Activated T-helper 2 cell treated with anti-CD3 and anti-CD28 coated beads, Interferon-gamma antibody, Interleukin-2, Interleukin-4, amounts not matched to agents 10 μg/mL and 5 μg/mL and 100 μg/mL, durations not matched to agents 14 hours and 24 hours and 36 hours (primary cell): Measurements from ENCODE around the gene DCDC2B. TPM values are rescaled to one million over a fixed set of nuclear protein-coding genes. Genes with fewer than 3 reads are reported as not detected.

Experiments used
- DNase-seq: peaks from one replicate; pipeline ENCODE4 v3.0.0; 2021; ENCODE audit warnings: low spot score
- H3K27ac Mint-ChIP-seq: one replicate; pipeline ENCODE4 v1.8.0; 2021; ENCODE audit warnings: mixed read lengths
- H3K27me3 Mint-ChIP-seq: one replicate; pipeline ENCODE4 v1.8.0; 2021; ENCODE audit warnings: low read depth, mixed read lengths
- H3K36me3 Mint-ChIP-seq: one replicate; pipeline ENCODE4 v1.8.0; 2021; ENCODE audit warnings: low read depth, mixed read lengths
- H3K4me1 Mint-ChIP-seq: one replicate; pipeline ENCODE4 v1.8.0; 2021; ENCODE audit warnings: low read depth, mixed read lengths
- H3K4me3 Mint-ChIP-seq: one replicate; pipeline ENCODE4 v1.8.0; 2021; ENCODE audit warnings: low read depth, mild to moderate bottlenecking, moderate library complexity, mixed read lengths
- H3K9me3 Mint-ChIP-seq: one replicate; pipeline ENCODE4 v1.8.0; 2021; ENCODE audit warnings: mixed read lengths
- intact Hi-C: fragments of 100-400 bp; cut with micrococcal nuclease; formaldehyde crosslinking; loops from one replicate; pipeline ENCODE4 v1.15.1; 2023
- total RNA-seq: library from RNA; stranded (reverse); gene quantifications from 2 replicates; pipeline ENCODE4 v1.2.3, GENCODE V29; 2022

DCDC2B gene
- total RNA-seq, 1 donor from 2014 or later = not detected

DNA sequence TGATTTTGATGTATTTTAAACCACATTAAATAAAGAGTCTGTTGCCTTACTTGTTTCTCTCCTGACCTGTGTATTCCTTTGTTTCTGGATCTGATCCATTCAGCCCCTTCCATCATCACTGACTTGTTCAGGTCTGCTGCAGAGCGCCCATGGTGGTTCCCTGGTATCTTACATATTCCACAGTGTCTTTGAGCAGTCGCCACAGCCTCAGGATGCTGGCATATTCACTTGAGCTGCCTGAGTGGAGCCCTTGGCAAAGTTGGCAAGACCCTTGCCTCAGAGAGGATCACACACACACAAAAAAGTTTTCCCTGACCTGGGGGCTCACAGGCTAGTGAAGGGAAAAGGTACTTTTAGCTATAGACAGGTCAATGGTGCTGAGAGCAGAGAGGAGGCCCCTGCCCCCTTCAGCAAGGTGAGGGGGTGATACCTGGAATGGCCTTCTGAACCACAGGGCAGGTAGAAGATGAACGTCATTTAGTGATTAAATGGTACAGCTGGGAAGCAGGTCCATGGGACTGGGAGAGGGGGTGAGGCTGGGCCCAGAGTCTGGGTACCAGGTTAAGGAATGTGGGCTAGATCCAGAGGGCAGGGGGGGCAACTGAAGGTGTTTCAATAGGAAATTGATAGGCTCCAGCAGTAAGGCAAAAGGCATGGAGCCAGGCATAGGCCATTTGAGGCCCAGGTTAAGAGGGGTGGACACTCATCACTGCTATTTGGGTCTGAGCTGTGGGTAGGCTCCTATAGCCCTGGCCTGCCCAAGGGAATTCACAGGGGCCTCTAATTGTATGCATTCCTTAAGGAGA is 10.4 kb upstream of the DCDC2B start:
- Mint-ChIP-seq H3K36me3 (peaks cover 61% of the 10 kb centered on the region), H3K4me1 (peaks cover 71% of the 10 kb centered on the region), H3K27me3 (no peaks in the 10 kb centered on the region), H3K9me3 (no peaks in the 10 kb centered on the region), H3K27ac (peak overlapping the region; percentile 24), H3K4me3 (peak overlapping the region; percentile 15)
- intact Hi-C loops = no loop called here
- DNase-seq = no peak

GRCh38 chr1:32199043-32199716 is 9.7 kb upstream of the DCDC2B start:
- intact Hi-C loops = no loop called here
- peaks cover 69% of the 10 kb centered on the region for H3K4me1 Mint-ChIP-seq
- peak overlapping the region; percentile 23 for H3K4me3 Mint-ChIP-seq

DNA sequence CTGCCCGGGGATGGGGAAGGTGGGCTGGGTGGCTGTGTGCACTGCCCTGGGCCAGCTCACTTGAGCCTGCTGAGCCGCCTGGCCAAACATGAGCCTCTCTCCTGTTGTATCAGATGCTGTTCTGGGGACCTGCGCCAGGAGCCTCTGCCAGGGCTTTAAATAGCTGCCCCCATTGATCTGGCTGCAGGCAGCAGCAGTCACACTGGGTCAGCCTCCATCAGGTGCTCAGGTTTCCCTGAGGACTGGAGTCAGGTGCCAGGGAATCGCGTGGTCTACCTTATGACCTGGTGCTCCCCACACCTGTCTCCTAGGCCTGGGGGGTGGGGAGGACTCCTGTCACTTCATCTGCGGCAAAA is 9.2 kb upstream of the DCDC2B start:
- Mint-ChIP-seq H3K36me3 (peaks cover 60% of the 10 kb centered on the region), H3K9me3 (no peaks in the 10 kb centered on the region), H3K27me3 (no peaks in the 10 kb centered on the region), H3K4me3 (peak overlapping the region; percentile 80), H3K27ac (peak overlapping the region; percentile 90), H3K4me1 (peaks cover 64% of the 10 kb centered on the region)
- DNase-seq = no peak
- intact Hi-C loops = loop anchor here (1.0 to 10.0 kb wide), 4 partner anchors 19 to 615 kb away; partner anchors contain the start of genes BSDC1, LCK, S100PBP and YARS1

More at GRCh38 chr1:32199043-32199716, 9.7 kb upstream of the DCDC2B start:
- DNase-seq = no peak
- H3K27me3 Mint-ChIP-seq = no peaks in the 10 kb centered on the region
- H3K9me3 Mint-ChIP-seq = no peaks in the 10 kb centered on the region
- H3K36me3 Mint-ChIP-seq = peaks cover 60% of the 10 kb centered on the region
- peak overlapping the region; percentile 24 for H3K27ac Mint-ChIP-seq

DNA sequence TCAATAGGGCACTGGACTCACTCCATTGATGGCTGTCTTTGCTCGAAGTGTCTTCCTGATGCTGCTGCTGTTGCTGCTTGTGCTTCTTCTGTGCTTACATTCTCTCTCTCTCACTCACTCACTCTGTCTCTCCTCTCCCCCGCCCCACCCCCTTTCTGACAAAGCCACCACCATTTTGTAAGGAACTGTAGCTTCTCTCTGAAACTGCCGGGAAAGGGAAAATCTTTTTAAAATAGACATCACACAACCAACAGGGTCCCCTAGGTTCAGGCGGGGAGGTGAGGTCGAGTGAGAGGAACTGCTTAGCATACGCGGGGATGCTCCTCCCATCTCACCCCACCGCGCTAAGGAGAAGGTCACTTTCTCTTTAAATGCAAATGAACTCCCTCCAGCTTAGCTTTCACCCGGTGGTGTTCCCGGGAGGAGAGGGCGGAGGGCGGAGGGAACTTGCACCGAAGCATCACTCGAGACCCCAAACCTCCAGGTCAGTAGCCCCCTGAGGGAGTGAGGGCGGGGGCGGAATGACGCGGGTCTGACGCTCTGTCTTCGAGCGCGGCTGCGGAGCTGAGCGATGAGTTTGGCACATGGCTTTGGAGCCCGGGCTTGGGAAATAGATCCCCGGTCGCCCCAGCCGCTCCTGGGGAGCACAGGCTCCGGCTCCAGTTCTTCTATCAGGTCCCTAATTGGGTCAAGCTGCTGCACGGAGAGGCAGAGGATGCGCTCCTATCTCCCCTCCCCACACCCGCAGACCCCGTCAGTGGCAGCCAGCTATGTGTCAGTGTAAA is 8.5 kb upstream of the DCDC2B start, which contains the start of gene CCDC28B:
Gene CCDC28B, plus strand, starts transcription at position 370 of the 785 bp plus-strand sequence. CDS start 1,341 bp downstream, outside the sequence.
- Mint-ChIP-seq H3K4me3 (peak within 1 kb of the TSS; percentile 80), H3K27me3 (no peaks in the 10 kb centered on the region), H3K27ac (peak within 1 kb of the TSS; percentile 93), H3K4me1 (peaks cover 57% of the 10 kb centered on the region), H3K36me3 (peaks cover 56% of the 10 kb centered on the region), H3K9me3 (no peaks in the 10 kb centered on the region)
- intact Hi-C loops = loop anchor here (1.0 to 10.0 kb wide), 4 partner anchors 20 to 614 kb away; partner anchors contain the start of genes BSDC1, LCK, S100PBP and YARS1
- peak; percentile 49 for DNase-seq

GRCh38 chr1:32201011-32201855 is 7.7 kb upstream of the DCDC2B start:
- intact Hi-C loops = loop anchor here (5.0 to 10.0 kb wide), 3 partner anchors 51 to 614 kb away; partner anchors contain the start of genes BSDC1, LCK, S100PBP and YARS1
- Mint-ChIP-seq H3K4me3 (peak overlapping the region; percentile 80), H3K36me3 (peaks cover 50% of the 10 kb centered on the region), H3K27me3 (no peaks in the 10 kb centered on the region), H3K9me3 (no peaks in the 10 kb centered on the region), H3K4me1 (peaks cover 53% of the 10 kb centered on the region), H3K27ac (peak overlapping the region; percentile 93)
- peak; percentile 76 for DNase-seq

DNA sequence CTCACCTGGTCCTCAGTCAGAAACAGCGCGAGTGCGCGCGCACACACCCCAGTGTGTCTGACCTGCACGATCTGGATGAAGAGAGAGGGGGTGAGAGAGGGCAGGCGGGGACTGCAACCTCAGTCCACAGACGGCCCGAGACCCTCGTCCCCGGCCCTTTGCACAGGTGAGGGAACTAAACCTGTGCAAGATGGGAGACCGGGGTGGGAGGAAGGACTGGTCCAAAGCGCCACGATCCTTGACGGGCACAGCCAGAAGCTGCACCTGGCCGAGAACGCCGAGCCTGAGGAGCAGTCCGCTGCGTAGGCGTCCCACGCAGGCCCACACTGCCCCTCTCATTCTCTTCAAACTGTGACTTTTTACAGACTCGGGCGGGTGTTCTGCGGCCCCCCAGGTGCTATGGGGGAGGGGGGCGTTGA is 3.9 kb upstream of the DCDC2B start:
- Mint-ChIP-seq H3K27me3 (no peaks in the 10 kb centered on the region), H3K4me1 (peaks cover 34% of the 10 kb centered on the region), H3K27ac (peak overlapping the region; percentile 28), H3K4me3 (peak overlapping the region; percentile 87), H3K36me3 (peaks cover 37% of the 10 kb centered on the region), H3K9me3 (no peaks in the 10 kb centered on the region)
- no peak for DNase-seq
- intact Hi-C loops = loop anchor here (5.0 to 10.0 kb wide), 3 partner anchors 47 to 610 kb away; partner anchors contain the start of genes BSDC1, LCK, S100PBP and YARS1

DNA sequence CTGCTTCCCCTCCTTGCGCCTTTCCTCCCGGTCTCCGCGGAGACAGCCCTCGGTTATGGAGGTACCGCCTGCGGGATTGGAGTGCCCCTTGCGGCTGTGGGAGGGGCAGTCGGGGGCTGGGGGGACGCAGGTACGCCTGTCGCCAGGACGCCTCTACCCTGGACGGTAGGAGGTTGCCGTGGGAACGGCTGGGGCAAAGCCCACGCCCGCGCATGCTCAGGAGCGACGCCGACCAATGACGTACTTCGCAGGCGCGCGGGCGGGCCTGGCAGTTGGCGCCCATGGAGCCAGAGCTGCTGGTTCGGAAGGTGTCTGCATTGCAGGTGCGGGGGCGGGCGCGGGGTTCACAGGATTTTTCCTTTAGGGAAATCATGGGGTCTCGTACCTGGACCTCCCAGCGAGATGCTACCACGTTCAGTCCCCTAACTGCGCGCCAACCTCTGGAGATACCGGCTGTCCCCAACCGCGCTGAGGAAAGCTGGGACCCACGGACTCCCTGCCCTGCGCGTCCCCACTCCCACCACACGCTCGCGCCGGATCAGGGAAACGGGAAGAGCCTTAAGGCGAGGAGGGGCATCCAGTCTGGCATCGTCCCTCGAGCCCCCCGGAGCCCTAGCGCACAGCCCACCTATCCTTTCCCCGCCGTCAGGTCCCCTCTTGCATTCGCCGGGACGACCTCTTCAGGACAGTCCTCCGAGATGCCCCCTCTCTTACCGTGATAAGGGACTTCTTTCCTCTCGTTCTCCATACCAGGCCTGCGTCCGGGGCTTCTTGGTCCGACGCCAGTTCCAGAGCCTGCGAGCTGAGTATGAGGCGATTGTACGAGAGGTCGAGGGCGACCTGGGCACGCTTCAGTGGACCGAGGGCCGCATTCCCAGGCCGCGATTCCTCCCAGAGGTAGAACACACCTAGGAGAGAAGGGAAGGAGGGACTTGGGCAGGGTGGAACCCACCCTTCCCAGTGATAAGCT is 3.2 kb upstream of the DCDC2B start, which contains the start of gene IQCC:
Gene IQCC, plus strand, starts transcription at position 271 of the 970 bp plus-strand sequence. Its CDS starts 11 bp downstream, at position 282.
- Mint-ChIP-seq H3K27ac (peak within 1 kb of the TSS; percentile 83), H3K4me3 (peak within 1 kb of the TSS; percentile 87), H3K4me1 (peaks cover 28% of the 10 kb centered on the region), H3K9me3 (no peaks in the 10 kb centered on the region), H3K27me3 (no peaks in the 10 kb centered on the region), H3K36me3 (peaks cover 37% of the 10 kb centered on the region)
- intact Hi-C loops = loop anchor here (10.0 kb wide), 1 partner anchor 609 kb away; the partner anchor contains the start of genes S100PBP and YARS1
- DNase-seq = peak; percentile 82

GRCh38 chr1:32208469-32208868 is 420 bp upstream of the DCDC2B start:
- peaks cover 16% of the 10 kb centered on the region for H3K4me1 Mint-ChIP-seq
- no peaks in the 10 kb centered on the region for H3K27me3 Mint-ChIP-seq
- H3K4me3 Mint-ChIP-seq = no peak overlapping the region
- H3K9me3 Mint-ChIP-seq = no peaks in the 10 kb centered on the region
- H3K36me3 Mint-ChIP-seq = peaks cover 26% of the 10 kb centered on the region
- intact Hi-C loops = loop anchor here (10.0 kb wide), 1 partner anchor 606 kb away; the partner anchor contains the start of genes S100PBP and YARS1
- H3K27ac Mint-ChIP-seq = no peak overlapping the region
- no peak for DNase-seq

DNA sequence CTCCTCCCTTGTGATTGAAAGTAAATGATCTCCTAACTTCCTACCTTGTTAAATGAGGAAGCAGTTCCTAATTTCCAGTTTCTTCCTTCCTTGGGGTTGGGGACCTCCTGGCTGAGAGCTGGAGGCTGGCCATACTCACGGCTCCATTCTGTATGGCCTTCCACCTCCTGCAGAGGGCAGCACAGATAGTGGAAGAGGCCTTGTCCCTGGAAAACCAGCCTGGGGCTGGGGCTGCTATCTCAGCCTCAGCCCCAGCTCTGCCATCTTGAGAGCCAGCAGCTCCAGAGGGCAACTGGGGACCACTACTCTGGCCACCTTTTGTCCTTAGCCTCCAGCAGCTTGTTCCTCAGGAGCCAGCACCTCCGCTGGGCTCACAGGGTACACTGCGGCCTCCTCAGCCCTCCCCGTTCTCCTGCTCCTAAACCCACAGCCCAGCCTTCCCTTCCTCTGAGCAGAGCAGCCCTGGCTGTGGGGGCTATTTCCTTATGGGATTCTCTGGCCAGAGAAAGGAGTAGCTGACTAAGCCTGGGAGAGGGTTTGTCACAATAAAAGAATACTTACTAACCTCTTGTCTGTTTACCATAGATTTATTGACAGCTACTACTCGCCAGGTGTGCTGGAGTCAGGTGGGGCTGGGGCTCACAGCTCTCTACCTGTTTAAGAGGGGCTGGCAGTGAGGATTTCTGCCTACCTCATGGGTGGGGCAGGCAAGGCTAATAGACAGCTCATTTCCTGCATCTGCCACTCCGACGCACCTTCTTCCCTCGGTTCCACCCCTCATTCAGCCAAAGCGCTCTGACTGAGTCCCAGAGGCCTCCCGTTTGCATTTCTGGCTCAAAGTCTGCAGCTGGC is 7.0 kb downstream of the DCDC2B start:
- H3K4me3 Mint-ChIP-seq = no peak overlapping the region
- peak; percentile 53 for DNase-seq
- peaks cover 13% of the 10 kb centered on the region for H3K4me1 Mint-ChIP-seq
- H3K9me3 Mint-ChIP-seq = no peaks in the 10 kb centered on the region
- intact Hi-C loops = loop anchor here (2.0 to 10.0 kb wide), 2 partner anchors 119 to 199 kb away; partner anchors contain the start of gene MARCKSL1
- peaks cover 24% of the 10 kb centered on the region for H3K36me3 Mint-ChIP-seq
- H3K27ac Mint-ChIP-seq = peak overlapping the region; percentile 28
- H3K27me3 Mint-ChIP-seq = no peaks in the 10 kb centered on the region

DNA sequence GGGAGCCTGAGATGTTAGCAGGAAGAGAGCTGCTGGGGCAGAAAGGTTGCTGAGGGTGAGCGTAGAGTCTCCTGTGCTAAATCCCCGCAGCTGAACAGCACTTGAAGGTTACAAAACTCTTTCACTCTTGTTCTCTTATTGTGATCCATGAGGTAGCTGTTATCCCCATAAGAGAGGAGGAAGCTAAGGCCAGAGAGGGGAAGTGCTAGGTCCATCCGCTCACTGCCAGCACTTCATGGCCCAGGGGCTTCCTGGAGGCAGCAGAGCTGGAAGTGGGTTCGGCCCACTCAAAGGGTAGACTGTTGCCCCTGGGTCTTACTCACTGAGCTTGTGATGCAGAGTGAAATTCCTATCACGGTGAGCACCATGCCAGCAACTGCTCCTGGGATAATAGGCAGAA is 7.7 kb downstream of the DCDC2B start:
- peaks cover 24% of the 10 kb centered on the region for H3K36me3 Mint-ChIP-seq
- DNase-seq = no peak
- H3K27ac Mint-ChIP-seq = no peak overlapping the region
- H3K4me3 Mint-ChIP-seq = no peak overlapping the region
- intact Hi-C loops = loop anchor here (10.0 kb wide), 1 partner anchor 118 kb away; the partner anchor contains the start of gene MARCKSL1
- H3K4me1 Mint-ChIP-seq = peaks cover 20% of the 10 kb centered on the region
- no peaks in the 10 kb centered on the region for H3K9me3 Mint-ChIP-seq
- no peaks in the 10 kb centered on the region for H3K27me3 Mint-ChIP-seq
